Aorta (tissue), 5 donors: ENCODE measurements around the gene PCDH8. TPM values are rescaled to one million over a fixed set of nuclear protein-coding genes. Genes with fewer than 3 reads are reported as not detected.

ENCODE experiments used
- ATAC-seq: fragments of 200-7000 bp; cut with Tn5 transposase; one replicate; pipeline ENCODE4 v1.9.1; 2022; ENCODE audit warnings: moderate library complexity; ENCODE audit not compliant: low FRiP score
- DNase-seq, 2 donors: peaks; one replicate each; pipeline ENCODE4 v3.0.0-alpha.2; 2020
- H3K27ac ChIP-seq, 2 donors: one replicate each; pipeline ENCODE4 v1.5.1; 2013; ENCODE audit warnings: low read length in 2 of 2, mild to moderate bottlenecking in 2 of 2, moderate library complexity in 2 of 2, control low read depth in 1 of 2, inconsistent platforms in 1 of 2, low read depth in 1 of 2
- H3K27me3 ChIP-seq, 2 donors: one replicate each; pipeline ENCODE4 v1.6.1; 2013; ENCODE audit warnings: control low read depth in 1 of 2, low read length in 1 of 2, mild to moderate bottlenecking in 1 of 2, moderate library complexity in 1 of 2; ENCODE audit not compliant: insufficient read depth in 2 of 2, control insufficient read depth in 1 of 2
- H3K36me3 ChIP-seq, 2 donors: one replicate each; pipeline ENCODE4 v1.6.1; 2013; ENCODE audit warnings: control low read depth in 1 of 2, low read length in 1 of 2, mild to moderate bottlenecking in 1 of 2; ENCODE audit not compliant: insufficient read depth in 2 of 2, control insufficient read depth in 1 of 2
- H3K4me1 ChIP-seq, 2 donors: one replicate each; pipeline ENCODE4 v1.6.1; 2013; ENCODE audit warnings: low read length in 2 of 2, control low read depth in 1 of 2, mild to moderate bottlenecking in 1 of 2, moderate library complexity in 1 of 2; ENCODE audit not compliant: insufficient read depth in 2 of 2, control insufficient read depth in 1 of 2
- H3K4me3 ChIP-seq, 2 donors: one replicate each; pipeline ENCODE4 v1.5.1; 2013; ENCODE audit warnings: low read length in 2 of 2, control low read depth in 1 of 2, mild to moderate bottlenecking in 1 of 2
- H3K9me3 ChIP-seq: one replicate; pipeline ENCODE4 v1.6.1; 2013; ENCODE audit warnings: mild to moderate bottlenecking, low read length; ENCODE audit not compliant: control insufficient read depth
- WGBS, 2 donors: extraction: QIAGEN DNeasy Blood & Tissue Kit; methylation state at CpG; one replicate each; pipeline ENCODE4 v1.1.7; 2013; 5-methylcytosine and 5-hydroxymethylcytosine counted together
- intact Hi-C, 2 donors: fragments of 100-400 bp; cut with DNase I; formaldehyde crosslinking; loops; one replicate each; pipeline versions ENCODE4 v1.14.2 to v1.15.0; 2022
- long read RNA-seq, 2 donors: library from polyadenylated mRNA; unstranded; transcript quantifications; one replicate each; pipeline ENCODE4 v2.0.0, GENCODE V29; 2020 to 2021
- polyA plus RNA-seq, 2 donors: library from polyadenylated mRNA; stranded (reverse); fragments of 200-250 nt; gene quantifications; one replicate each; pipeline ENCODE4 v1.2.3, GENCODE V29; 2013
- total RNA-seq, 2 donors: library from RNA; stranded (reverse); fragmentation: NEBNext Ultra II Directional; extraction: Animal tissue kit (Norgen Biotek cat#: 25700); gene quantifications; one replicate each; pipeline ENCODE4 v1.2.1, GENCODE V29; 2021
- donor health status: healthy with polysubstance abuse.
- donor health status: Bipolar disorder and iron deficiency.
- donor health status: DM: no; HTN: no; CAD: no.
- donor health status: DM: no; HTN: no; CAD: no.
- donor health status: DM: yes; HTN: yes; CAD: no.

The PCDH8 gene
- total RNA-seq = under 1 TPM in 1 of 2 donors, not detected in 1; 0.21 TPM
- polyA plus RNA-seq = not detected
- long read RNA-seq, donor 1 = 0 reads
- long read RNA-seq, donor 2, partial matches to known transcripts = 0 of 1 reads
- long read RNA-seq, donor 2, other reads (novel, unspliced or antisense) = 1 of 1 reads

DNA sequence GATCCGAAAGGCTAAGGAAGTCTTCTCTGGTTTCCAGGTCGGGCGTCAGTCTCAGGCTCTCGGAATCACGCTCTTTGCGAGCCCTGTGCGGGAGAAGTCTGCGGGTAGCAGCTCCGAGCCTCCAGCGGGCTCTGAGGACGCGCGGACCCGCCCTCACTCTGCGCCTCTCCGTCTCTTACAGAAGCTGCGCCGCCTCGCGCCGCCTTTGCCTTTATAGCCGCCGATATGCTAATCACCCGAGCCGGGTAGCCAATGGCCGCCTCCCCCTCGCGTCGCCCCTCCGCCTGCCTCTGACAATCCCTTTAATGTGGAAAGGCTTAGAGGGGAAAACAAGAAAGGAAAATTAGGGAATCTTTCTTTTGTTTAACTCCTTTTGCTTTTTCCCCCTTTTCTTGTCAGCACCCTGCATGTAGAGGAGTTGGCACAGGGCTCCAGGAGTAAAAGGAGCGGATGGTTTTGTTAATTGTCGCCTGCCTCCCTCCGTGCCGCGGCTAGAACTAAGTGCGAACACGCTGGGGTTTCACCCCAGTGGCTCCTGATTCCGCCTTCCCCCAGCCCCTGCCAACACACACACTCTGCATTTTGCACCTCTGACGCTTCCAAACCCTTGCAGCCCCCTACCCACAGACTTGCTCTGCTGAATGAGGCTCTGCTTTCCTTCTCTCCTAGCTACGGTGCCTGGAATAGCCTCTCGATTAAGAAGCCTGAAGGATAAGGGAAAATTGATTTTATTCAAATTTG lies at the start of gene PCDH8:
PCDH8 (minus strand) TSS at position 186 of the 741 bp plus-strand sequence. CDS start 204 bp downstream, outside the sequence.
- no peak within 1 kb of the TSS for H3K27ac ChIP-seq
- H3K36me3 ChIP-seq = no peaks in the 10 kb centered on the region
- peak in 1 of 2 donors; percentile 75 for DNase-seq
- no peaks in the 10 kb centered on the region for H3K9me3 ChIP-seq
- H3K4me3 ChIP-seq = no peak within 1 kb of the TSS
- H3K27me3 ChIP-seq = no peaks in the 10 kb centered on the region
- ATAC-seq = no peak
- no peaks in the 10 kb centered on the region for H3K4me1 ChIP-seq
- 1% methylated on average over 41 of the region's 41 CpGs for WGBS, 2 donors
- intact Hi-C loops = loop anchor here in 1 of 2 donors (5.0 kb wide), 1 partner anchor 119 kb away; no protein-coding TSS in a partner anchor

GRCh38 chr13:52896827-52897659 lies 48.6 kb upstream of the PCDH8 start:
- Histone ChIP-seq H3K27me3 (no peaks in the 10 kb centered on the region), H3K9me3 (no peaks in the 10 kb centered on the region), H3K4me3 (no peak overlapping the region), H3K36me3 (no peaks in the 10 kb centered on the region), H3K4me1 (no peaks in the 10 kb centered on the region), H3K27ac (no peak overlapping the region)
- DNase-seq = no peak
- intact Hi-C loops = no loop called here
- WGBS, 2 donors = 47 to 52% methylated on average over 8 of the region's 8 CpGs
- no peak for ATAC-seq

GRCh38 chr13:52894413-52894812 lies 46.0 kb upstream of the PCDH8 start:
- DNase-seq = no peak
- H3K4me1 ChIP-seq = no peaks in the 10 kb centered on the region
- no peaks in the 10 kb centered on the region for H3K27me3 ChIP-seq
- no peak overlapping the region for H3K4me3 ChIP-seq
- intact Hi-C loops = no loop called here
- H3K27ac ChIP-seq = no peak overlapping the region
- ATAC-seq = no peak
- 75 to 81% methylated on average over 5 of the region's 5 CpGs for WGBS, 2 donors
- no peaks in the 10 kb centered on the region for H3K36me3 ChIP-seq
- no peaks in the 10 kb centered on the region for H3K9me3 ChIP-seq

GRCh38 chr13:52892925-52893324 lies 44.5 kb upstream of the PCDH8 start:
- Histone ChIP-seq H3K4me1 (no peaks in the 10 kb centered on the region), H3K27ac (no peak overlapping the region), H3K9me3 (no peaks in the 10 kb centered on the region), H3K27me3 (no peaks in the 10 kb centered on the region), H3K4me3 (no peak overlapping the region), H3K36me3 (no peaks in the 10 kb centered on the region)
- no peak for DNase-seq
- WGBS, 2 donors = 42 to 62% methylated on average over 4 of the region's 4 CpGs
- intact Hi-C loops = no loop called here
- no peak for ATAC-seq

GRCh38 chr13:52891706-52892105 lies 43.3 kb upstream of the PCDH8 start:
- no peaks in the 10 kb centered on the region for H3K9me3 ChIP-seq
- H3K27me3 ChIP-seq = no peaks in the 10 kb centered on the region
- no peaks in the 10 kb centered on the region for H3K4me1 ChIP-seq
- no peak for DNase-seq
- ATAC-seq = no peak
- no peak overlapping the region for H3K27ac ChIP-seq
- intact Hi-C loops = no loop called here
- H3K36me3 ChIP-seq = no peaks in the 10 kb centered on the region
- WGBS, 2 donors = 88 to 89% methylated on average over 5 of the region's 5 CpGs
- H3K4me3 ChIP-seq = no peak overlapping the region

DNA sequence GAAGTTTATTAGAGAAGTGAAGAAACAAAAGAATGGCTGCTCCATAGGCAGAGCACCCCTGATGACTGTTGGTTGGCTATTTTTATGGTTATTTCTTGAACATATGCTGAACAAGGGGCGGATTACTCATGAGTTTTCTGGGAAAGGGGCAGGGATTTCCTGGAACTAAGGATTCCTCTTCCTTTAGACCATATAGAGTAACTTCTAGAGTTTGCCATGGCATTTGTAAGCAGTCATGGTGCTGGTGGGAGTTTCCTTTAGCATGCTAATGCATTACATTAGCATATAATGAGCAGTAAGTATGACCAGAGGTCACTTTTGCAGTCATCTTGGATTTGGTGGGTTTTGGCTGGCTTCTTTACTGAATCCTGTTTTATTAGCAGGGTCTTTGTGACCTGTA lies 38.7 kb upstream of the PCDH8 start:
- no peaks in the 10 kb centered on the region for H3K27me3 ChIP-seq
- no peak for ATAC-seq
- no peaks in the 10 kb centered on the region for H3K9me3 ChIP-seq
- H3K4me3 ChIP-seq = no peak overlapping the region
- no peak for DNase-seq
- no peak overlapping the region for H3K27ac ChIP-seq
- no peaks in the 10 kb centered on the region for H3K36me3 ChIP-seq
- intact Hi-C loops = no loop called here
- peaks cover 2 to 6% of the 10 kb centered on the region in 2 donors for H3K4me1 ChIP-seq
- WGBS, 2 donors = 81 to 96% methylated on average over 1 of the region's 1 CpG

- 30 to 36% methylated on average over 5 of the region's 5 CpGs for WGBS, 2 donors
- peak overlapping the region in 1 of 2 donors; percentile 74 for H3K27ac ChIP-seq
- intact Hi-C loops = no loop called here
Observed at GRCh38 chr13:52885141-52885540, 36.7 kb upstream of the PCDH8 start.

GRCh38 chr13:52884429-52885010 lies 36.1 kb upstream of the PCDH8 start:
- H3K27ac ChIP-seq = peak overlapping the region in 1 of 2 donors; percentile 74
- DNase-seq (no peak), ATAC-seq (no peak)
- H3K27me3 ChIP-seq = no peaks in the 10 kb centered on the region
- intact Hi-C loops = no loop called here
- WGBS, 2 donors = 5 to 12% methylated on average over 7 of the region's 7 CpGs
- no peak overlapping the region for H3K4me3 ChIP-seq
- H3K4me1 ChIP-seq = peaks cover 2 to 16% of the 10 kb centered on the region in 2 donors
- no peaks in the 10 kb centered on the region for H3K36me3 ChIP-seq
- no peaks in the 10 kb centered on the region for H3K9me3 ChIP-seq

More at GRCh38 chr13:52885141-52885540, 36.7 kb upstream of the PCDH8 start:
- Histone ChIP-seq H3K36me3 (no peaks in the 10 kb centered on the region), H3K4me3 (no peak overlapping the region), H3K27me3 (no peaks in the 10 kb centered on the region), H3K4me1 (peaks cover 2 to 16% of the 10 kb centered on the region in 2 donors), H3K9me3 (no peaks in the 10 kb centered on the region)
- ATAC-seq (no peak), DNase-seq (no peak)
